SK-N-SH (cell line): Measurements from ENCODE around the gene DMD. TPM values are rescaled to one million over a fixed set of nuclear protein-coding genes. Genes with fewer than 3 reads are reported as not detected.

Source experiments
- CTCF ChIA-PET: fragments of 300-600, 350-600 bp; formaldehyde crosslinking; extraction: SDS; loops from one replicate; lab custom pipeline; 2021; lab: Yijun Ruan, JAX
- POLR2A ChIA-PET: fragments of 350-600 bp; sonication (Branson Sonifier 250); formaldehyde crosslinking; extraction: SDS; loops from one replicate; lab custom pipeline; 2020; ENCODE audit warnings: antibody characterized with exemption, inconsistent platforms; lab: Yijun Ruan, JAX
- DNase-seq: peaks from one replicate; pipeline ENCODE4 v3.0.0; 2012
- H2AFZ ChIP-seq: fragments of 200-600 bp; sonication (generic); 2 replicates; pipeline ENCODE4 v1.8.1; 2016; ENCODE audit warnings: antibody characterized with exemption, mild to moderate bottlenecking, low read depth
- H3F3A ChIP-seq: fragments of 200-600 bp; sonication (generic); replicated peaks from 2 replicates; pipeline ENCODE3; 2016; ENCODE audit warnings: antibody characterized with exemption, mild to moderate bottlenecking; ENCODE audit not compliant: insufficient read depth
- H3K27ac ChIP-seq, 2 experiments: fragments of 200-500 bp in 1 of 2; fragments of 200-600 bp in 1 of 2; sonication (Bioruptor generic) in 1 of 2; sonication (generic), shearing (Covaris generic) in 1 of 2; 2 replicates each; pipeline versions ENCODE4 v1.5.1 to v1.6.1; 2014 to 2016; ENCODE audit warnings: low read depth in 2 of 2, inconsistent platforms in 1 of 2, low read length in 1 of 2, mild to moderate bottlenecking in 1 of 2, mixed read lengths in 1 of 2
- H3K27me3 ChIP-seq: fragments of 200-600 bp; sonication (generic), shearing (Covaris generic); 2 replicates; pipeline ENCODE4 v1.6.1; 2016; ENCODE audit warnings: mixed run types; ENCODE audit not compliant: insufficient read depth
- H3K36me3 ChIP-seq, 2 experiments: fragments of 200-500 bp in 1 of 2; fragments of 200-600 bp in 1 of 2; sonication (Bioruptor generic) in 1 of 2; sonication (generic) in 1 of 2; replicated peaks in 1 of 2; 2 replicates each; pipeline versions ENCODE3 to v1.5.1; 2014 to 2016; ENCODE audit warnings: low read length in 1 of 2, mild to moderate bottlenecking in 1 of 2; ENCODE audit not compliant: insufficient read depth in 2 of 2, control insufficient read depth in 1 of 2
- H3K4me1 ChIP-seq, 2 experiments: fragments of 200-500 bp in 1 of 2; fragments of 200-600 bp in 1 of 2; sonication (Bioruptor generic) in 1 of 2; sonication (generic), shearing (Covaris generic) in 1 of 2; 2 replicates each; pipeline versions ENCODE4 v1.5.1 to v1.6.1; 2014 to 2016; ENCODE audit warnings: low read depth in 1 of 2, low read length in 1 of 2, mixed run types in 1 of 2; ENCODE audit not compliant: insufficient read depth in 2 of 2, control insufficient read depth in 1 of 2
- H3K4me2 ChIP-seq: fragments of 200-600 bp; sonication (generic), shearing (Covaris generic); 2 replicates; pipeline ENCODE4 v1.6.1; 2017; ENCODE audit warnings: mixed run types
- H3K4me3 ChIP-seq, 2 experiments: fragments of 200-500 bp in 1 of 2; fragments of 200-600 bp in 1 of 2; sonication (Bioruptor generic) in 1 of 2; sonication (generic), shearing (Covaris generic) in 1 of 2; 2 replicates each; pipeline versions ENCODE4 v1.5.1 to v1.8.1; 2014 to 2016; ENCODE audit warnings: low read depth in 2 of 2, inconsistent platforms in 1 of 2, low read length in 1 of 2, mild to moderate bottlenecking in 1 of 2, mixed read lengths in 1 of 2, moderate library complexity in 1 of 2
- H3K79me2 ChIP-seq: fragments of 200-600 bp; sonication (generic); 2 replicates; pipeline ENCODE4 v1.8.1; 2017; ENCODE audit warnings: mild to moderate bottlenecking; ENCODE audit not compliant: insufficient read depth
- H3K9ac ChIP-seq: fragments of 200-600 bp; sonication (generic); 2 replicates; pipeline ENCODE4 v1.6.1; 2017; ENCODE audit warnings: mixed run types
- H3K9me2 ChIP-seq: fragments of 200-600 bp; sonication (generic); 2 replicates; pipeline ENCODE4 v1.6.1; 2017; ENCODE audit warnings: mixed run types
- H3K9me3 ChIP-seq: fragments of 200-600 bp; sonication (generic); 2 replicates; pipeline ENCODE4 v1.6.1; 2017; ENCODE audit warnings: mixed run types, mild to moderate bottlenecking, moderate library complexity
- H4K20me1 ChIP-seq: fragments of 200-600 bp; sonication (generic); 2 replicates; pipeline ENCODE4 v1.6.1; 2017; ENCODE audit warnings: mild to moderate bottlenecking, mixed run types; ENCODE audit not compliant: insufficient read depth
- CHD2 ChIP-seq: fragments of 150-350 bp; IDR thresholded peaks from 2 replicates; pipeline ENCODE4 v1.6.1; 2018; ENCODE audit warnings: low read length; ENCODE audit not compliant: partially characterized antibody
- FOXJ3 ChIP-seq: sonication (generic); formaldehyde crosslinking; IDR thresholded peaks from 2 replicates; pipeline ENCODE4 v1.5.1; 2020; ENCODE audit warnings: mild to moderate bottlenecking, missing genetic modification reagents
- GATA2 ChIP-seq: sonication (generic); formaldehyde crosslinking; IDR thresholded peaks from 2 replicates; pipeline ENCODE4 v1.5.0; 2020; ENCODE audit warnings: mild to moderate bottlenecking, missing genetic modification reagents
- IRF3 ChIP-seq: fragments of 150-350 bp; IDR thresholded peaks from 2 replicates; pipeline ENCODE4 v1.6.1; 2016; ENCODE audit warnings: mild to moderate bottlenecking, low read depth, low read length
- MAX ChIP-seq: IDR thresholded peaks from 2 replicates; pipeline ENCODE4 v1.4.0; 2012; ENCODE audit warnings: low read depth
- MEF2A ChIP-seq: IDR thresholded peaks from 2 replicates; pipeline ENCODE4 v1.4.0; 2012; ENCODE audit warnings: low read depth, borderline replicate concordance
- MXI1 ChIP-seq: IDR thresholded peaks from 2 replicates; pipeline ENCODE4 v1.6.1; 2012; ENCODE audit warnings: mild to moderate bottlenecking, low read depth, low read length, improper control_type of control experiment
- RAD21 ChIP-seq: IDR thresholded peaks from 2 replicates; pipeline ENCODE4 v1.6.1; 2012; ENCODE audit warnings: mild to moderate bottlenecking, low read length
- RFX5 ChIP-seq: IDR thresholded peaks from 2 replicates; pipeline ENCODE4 v1.6.1; 2012; ENCODE audit warnings: mild to moderate bottlenecking, improper control_type of control experiment, low read length
- RXRA ChIP-seq: IDR thresholded peaks from 2 replicates; pipeline ENCODE4 v1.4.0; 2012; ENCODE audit warnings: low read depth, mild to moderate bottlenecking, borderline replicate concordance
- SMC3 ChIP-seq: IDR thresholded peaks from 2 replicates; pipeline ENCODE4 v1.6.1; 2012; ENCODE audit warnings: low read depth, low read length, improper control_type of control experiment
- TAF1 ChIP-seq: IDR thresholded peaks from 2 replicates; pipeline ENCODE4 v1.6.1; 2012; ENCODE audit warnings: low read depth, mild to moderate bottlenecking, low read length, moderate library complexity, borderline replicate concordance
- TCF12 ChIP-seq: IDR thresholded peaks from 2 replicates; pipeline ENCODE4 v1.4.0; 2012
- USF1 ChIP-seq: IDR thresholded peaks from 2 replicates; pipeline ENCODE4 v1.4.0; 2012; ENCODE audit warnings: low read depth, borderline replicate concordance
- YY1 ChIP-seq: IDR thresholded peaks from 2 replicates; pipeline ENCODE4 v1.4.0; 2012; ENCODE audit warnings: low read depth, mild to moderate bottlenecking
- WGBS: methylation state at CpG from one replicate; pipeline ENCODE4 v1.1.6; 2017; ENCODE audit warnings: low lambda C conversion rate; 5-methylcytosine and 5-hydroxymethylcytosine counted together
- polyA plus RNA-seq, 3 experiments: library from polyadenylated mRNA; depleted of rRNA; stranded (reverse); fragments of >200 nt; gene quantifications; 2 replicates each; pipeline ENCODE4 v1.2.3, GENCODE V29; 2012

Gene DMD
- polyA plus RNA-seq, 1 of the 3 experiments (the other 2 are of a cell fraction): 3.9 TPM

GRCh38 chrX:32687379-32687778, 524.0 kb downstream of the DMD start:
- ChIA-PET CTCF (interaction anchor here (1.0 kb wide), 1 partner anchor 11 kb away, joined by 3 read pairs; no protein-coding TSS in a partner anchor), POLR2A (no interaction called here)
- whole genome bisulfite sequencing: 0% methylated on average over 1 of the region's 1 CpG
- H3F3A ChIP-seq: no peaks in the 10 kb centered on the region
- H4K20me1 ChIP-seq: no peaks in the 10 kb centered on the region
- H3K27ac ChIP-seq: no peak overlapping the region
- DNase-seq: no peak
- no peak overlapping the region for H3K4me2 ChIP-seq
- H3K9me2 ChIP-seq: no peaks in the 10 kb centered on the region
- H2AFZ ChIP-seq: no peak overlapping the region
- no peaks in the 10 kb centered on the region for H3K27me3 ChIP-seq
- H3K4me1 ChIP-seq: no peaks in the 10 kb centered on the region
- no peak for TF ChIP-seq IRF3
- no peak for TF ChIP-seq CHD2
- no peak for TF ChIP-seq YY1
- no peak for TF ChIP-seq TCF12
- TF ChIP-seq RXRA: no peak
- no peak for TF ChIP-seq USF1
- no peak for TF ChIP-seq RFX5
- TF ChIP-seq TAF1: no peak
- no peaks in the 10 kb centered on the region for H3K9me3 ChIP-seq
- no peak overlapping the region for H3K9ac ChIP-seq
- no peaks in the 10 kb centered on the region for H3K36me3 ChIP-seq
- H3K4me3 ChIP-seq: no peak overlapping the region
- no peaks in the 10 kb centered on the region for H3K79me2 ChIP-seq

GRCh38 chrX:32678487-32678886, 532.9 kb downstream of the DMD start:
- no peaks in the 10 kb centered on the region for H4K20me1 ChIP-seq
- H3K4me2 ChIP-seq: no peak overlapping the region
- no peaks in the 10 kb centered on the region for H3K27me3 ChIP-seq
- POLR2A ChIA-PET: no interaction called here
- no peak for DNase-seq
- TF ChIP-seq FOXJ3 (CRISPR knock-in tag) (no peak), MXI1 (no peak), GATA2 (CRISPR knock-in tag) (no peak), RXRA (no peak), MEF2A (no peak), MAX (no peak), RAD21 (no peak), RFX5 (no peak), SMC3 (no peak)
- H3K4me3 ChIP-seq: no peak overlapping the region
- H3K27ac ChIP-seq: no peak overlapping the region
- no peaks in the 10 kb centered on the region for H3F3A ChIP-seq
- H3K79me2 ChIP-seq: no peaks in the 10 kb centered on the region
- CTCF ChIA-PET: no interaction called here
- H3K4me1 ChIP-seq: no peaks in the 10 kb centered on the region
- no peak overlapping the region for H3K9ac ChIP-seq
- H2AFZ ChIP-seq: no peak overlapping the region
- H3K36me3 ChIP-seq: no peaks in the 10 kb centered on the region
- 44% methylated on average over 5 of the region's 5 CpGs for WGBS
- H3K9me2 ChIP-seq: no peaks in the 10 kb centered on the region
- no peaks in the 10 kb centered on the region for H3K9me3 ChIP-seq
